Neural progenitor cell (in vitro differentiated cells): Measurements from ENCODE around the gene SPACA6. TPM values are rescaled to one million over a fixed set of nuclear protein-coding genes. Genes with fewer than 3 reads are reported as not detected.
"Not testable (repeated sequence)": the region's sequence is repeated elsewhere in the genome, so short reads cannot be mapped to it uniquely, and the experiment has no call there.

Experiments used
- DNase-seq: peaks from one replicate; pipeline ENCODE4 v3.0.0-alpha.2; 2016; ENCODE audit warnings: low spot score
- H2AFZ ChIP-seq: fragments of 200-600 bp; sonication (generic); replicated peaks from 2 replicates; pipeline ENCODE4 v1.6.1; 2016; ENCODE audit warnings: antibody characterized with exemption
- H3F3A ChIP-seq: fragments of 200-600 bp; sonication (generic); 2 replicates; pipeline ENCODE4 v1.6.1; 2016; ENCODE audit warnings: antibody characterized with exemption, low read depth
- H3K27ac ChIP-seq: fragments of 200-600 bp; sonication (generic); 2 replicates; pipeline ENCODE4 v1.5.1; 2016; ENCODE audit warnings: mild to moderate bottlenecking
- H3K27me3 ChIP-seq: fragments of 200-600 bp; sonication (generic); 2 replicates; pipeline ENCODE4 v1.6.1; 2016; ENCODE audit warnings: mild to moderate bottlenecking, moderate library complexity
- H3K36me3 ChIP-seq: fragments of 200-600 bp; sonication (generic); 2 replicates; pipeline ENCODE4 v1.5.1; 2016
- H3K4me1 ChIP-seq: fragments of 200-600 bp; sonication (generic); 2 replicates; pipeline ENCODE4 v1.6.1; 2016; ENCODE audit warnings: mixed run types
- H3K4me2 ChIP-seq: fragments of 200-600 bp; sonication (generic); 2 replicates; pipeline ENCODE4 v1.6.1; 2016
- H3K4me3 ChIP-seq: fragments of 200-600 bp; sonication (generic); 2 replicates; pipeline ENCODE4 v1.5.1; 2016
- H3K79me2 ChIP-seq: fragments of 200-600 bp; sonication (generic); 2 replicates; pipeline ENCODE4 v1.6.1; 2016; ENCODE audit warnings: low read depth
- H3K9ac ChIP-seq: fragments of 200-600 bp; sonication (generic); 2 replicates; pipeline ENCODE4 v1.6.1; 2016
- H3K9me3 ChIP-seq: fragments of 200-600 bp; sonication (generic); 2 replicates; pipeline ENCODE4 v1.5.1; 2016; ENCODE audit warnings: low read depth
- H4K20me1 ChIP-seq: fragments of 200-600 bp; sonication (generic); 2 replicates; pipeline ENCODE4 v1.6.1; 2016; ENCODE audit warnings: low read depth
- H3K27ac Mint-ChIP-seq: 3 replicates; pipeline ENCODE4 v1.8.0; 2021; ENCODE audit warnings: mixed read lengths
- H3K27me3 Mint-ChIP-seq: 2 replicates; pipeline ENCODE4 v1.8.0; 2022; ENCODE audit warnings: low read depth, mild to moderate bottlenecking, inconsistent platforms, moderate library complexity, mixed read lengths; ENCODE audit not compliant: insufficient read depth
- H3K36me3 Mint-ChIP-seq: 3 replicates; pipeline ENCODE4 v1.8.0; 2021; ENCODE audit warnings: mixed read lengths
- H3K4me1 Mint-ChIP-seq: 3 replicates; pipeline ENCODE4 v1.8.0; 2021; ENCODE audit warnings: mixed read lengths
- H3K4me3 Mint-ChIP-seq: 3 replicates; pipeline ENCODE4 v1.8.0; 2021; ENCODE audit warnings: mild to moderate bottlenecking, moderate library complexity, mixed read lengths
- H3K9me3 Mint-ChIP-seq: 3 replicates; pipeline ENCODE4 v1.8.0; 2020; ENCODE audit warnings: mixed read lengths
- EZH2 ChIP-seq: fragments of 200-600 bp; sonication (generic); IDR thresholded peaks from 2 replicates; pipeline ENCODE4 v1.6.1; 2017; ENCODE audit warnings: antibody characterized with exemption, mild to moderate bottlenecking, moderate library complexity
- EZH2phosphoT487 ChIP-seq: fragments of 200-600 bp; sonication (generic); IDR thresholded peaks from 2 replicates; pipeline ENCODE4 v1.6.1; 2017; ENCODE audit warnings: antibody characterized with exemption
- total RNA-seq: library from RNA; depleted of rRNA; stranded (reverse); fragments of >200 nt; gene quantifications from 2 replicates; pipeline ENCODE4 v1.2.3, GENCODE V29; 2015; ENCODE audit warnings: low replicate concordance
- TF ChIP-seq, protein P1 (sequence below): fragments of 200-600 bp; sonication (generic); IDR thresholded peaks from 2 replicates; pipeline ENCODE4 v1.5.1; 2017; ENCODE audit warnings: antibody characterized with exemption, mild to moderate bottlenecking

SPACA6 gene
- total RNA-seq, 1 donor from 2014 or later = 6.9 TPM

DNA sequence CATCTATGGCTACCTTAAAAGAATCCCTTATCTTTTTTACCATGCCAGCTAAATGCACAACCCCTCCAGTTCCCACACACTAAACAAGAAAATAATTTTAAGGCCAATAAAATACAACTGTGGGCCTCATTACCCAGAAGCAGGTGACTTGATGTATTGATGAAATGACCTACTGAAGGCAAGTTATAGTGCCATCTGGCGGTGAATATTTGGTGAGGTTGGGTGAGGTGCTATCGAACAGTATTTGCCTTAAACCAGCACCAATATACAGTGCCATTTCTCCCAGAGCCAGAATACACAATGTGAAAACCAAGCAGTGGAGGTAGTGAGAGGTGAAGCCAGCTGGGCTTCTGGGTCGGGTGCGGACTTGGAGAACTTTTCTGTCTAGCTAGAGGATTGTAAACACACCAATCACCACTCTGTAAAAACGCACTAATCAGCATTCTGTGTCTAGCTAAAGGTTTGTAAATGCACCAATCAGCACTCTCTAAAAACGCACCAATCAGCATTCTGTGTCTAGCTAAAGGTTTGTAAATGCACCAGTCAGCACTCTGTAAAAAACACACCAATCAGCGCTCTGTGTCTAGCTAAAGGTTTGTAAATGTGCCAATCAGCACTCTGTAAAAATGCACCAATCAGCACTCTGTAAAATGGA is 17.1 kb upstream of the SPACA6 start:
- H3F3A ChIP-seq, H3K27ac ChIP-seq, H3K9me3 Mint-ChIP-seq, H3K36me3 ChIP-seq, H3K27ac Mint-ChIP-seq, H3K9me3 ChIP-seq, H3K4me1 Mint-ChIP-seq, H3K79me2 ChIP-seq, H3K4me2 ChIP-seq, H3K4me3 Mint-ChIP-seq, H4K20me1 ChIP-seq, H3K36me3 Mint-ChIP-seq, H3K4me3 ChIP-seq, H3K4me1 ChIP-seq, H3K27me3 Mint-ChIP-seq, H2AFZ ChIP-seq, H3K27me3 ChIP-seq, H3K9ac ChIP-seq: not testable (repeated sequence)
- DNase-seq = peak; percentile 18
- TF ChIP-seq, protein P1, sequence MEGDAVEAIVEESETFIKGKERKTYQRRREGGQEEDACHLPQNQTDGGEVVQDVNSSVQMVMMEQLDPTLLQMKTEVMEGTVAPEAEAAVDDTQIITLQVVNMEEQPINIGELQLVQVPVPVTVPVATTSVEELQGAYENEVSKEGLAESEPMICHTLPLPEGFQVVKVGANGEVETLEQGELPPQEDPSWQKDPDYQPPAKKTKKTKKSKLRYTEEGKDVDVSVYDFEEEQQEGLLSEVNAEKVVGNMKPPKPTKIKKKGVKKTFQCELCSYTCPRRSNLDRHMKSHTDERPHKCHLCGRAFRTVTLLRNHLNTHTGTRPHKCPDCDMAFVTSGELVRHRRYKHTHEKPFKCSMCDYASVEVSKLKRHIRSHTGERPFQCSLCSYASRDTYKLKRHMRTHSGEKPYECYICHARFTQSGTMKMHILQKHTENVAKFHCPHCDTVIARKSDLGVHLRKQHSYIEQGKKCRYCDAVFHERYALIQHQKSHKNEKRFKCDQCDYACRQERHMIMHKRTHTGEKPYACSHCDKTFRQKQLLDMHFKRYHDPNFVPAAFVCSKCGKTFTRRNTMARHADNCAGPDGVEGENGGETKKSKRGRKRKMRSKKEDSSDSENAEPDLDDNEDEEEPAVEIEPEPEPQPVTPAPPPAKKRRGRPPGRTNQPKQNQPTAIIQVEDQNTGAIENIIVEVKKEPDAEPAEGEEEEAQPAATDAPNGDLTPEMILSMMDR = peak; percentile 54

DNA sequence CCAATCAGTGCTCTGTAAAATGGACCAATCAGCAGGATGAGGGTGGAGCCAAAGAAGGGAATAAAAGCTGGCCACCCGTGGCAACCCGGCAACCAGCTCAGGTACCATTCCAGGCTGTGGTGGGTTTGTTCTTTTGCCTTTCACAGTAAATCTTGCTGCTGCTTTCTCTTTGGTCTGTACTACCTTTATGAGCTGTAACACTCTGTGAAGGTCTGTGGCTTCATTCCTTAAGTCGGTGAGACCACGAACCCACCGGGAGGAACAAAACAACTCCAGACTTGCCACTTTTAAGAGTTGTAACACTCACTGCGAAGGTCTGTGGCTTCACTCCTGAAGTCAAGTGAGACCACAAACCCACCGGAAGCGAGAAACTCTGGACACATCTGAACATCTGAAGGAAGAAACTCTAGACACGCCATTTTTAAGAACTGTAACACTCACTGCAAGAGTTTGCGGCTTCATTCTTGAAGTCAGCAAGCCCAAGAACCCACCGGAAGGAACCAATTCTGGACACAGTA is 16.5 kb upstream of the SPACA6 start:
- Histone ChIP-seq H3K79me2 (no peaks in the 10 kb centered on the region), H3K27me3 (no peaks in the 10 kb centered on the region), H3K27ac (no peak overlapping the region), H3K9me3 (no peaks in the 10 kb centered on the region), H3K4me1 (no peaks in the 10 kb centered on the region), H3K36me3 (no peaks in the 10 kb centered on the region), H3K9ac (no peak overlapping the region), H2AFZ (no peak overlapping the region), H3K4me2 (no peak overlapping the region), H4K20me1 (no peaks in the 10 kb centered on the region), H3K4me3 (no peak overlapping the region), H3F3A (no peaks in the 10 kb centered on the region)
- Mint-ChIP-seq H3K4me1 (peaks cover 3% of the 10 kb centered on the region), H3K9me3 (peaks cover 2% of the 10 kb centered on the region), H3K36me3 (no peaks in the 10 kb centered on the region), H3K4me3 (no peak overlapping the region), H3K27me3 (peaks cover 7% of the 10 kb centered on the region), H3K27ac (no peak overlapping the region)
- TF ChIP-seq EZH2 (no peak), EZH2phosphoT487 (no peak)
- TF ChIP-seq, protein P1 = no peak
- no peak for DNase-seq

DNA sequence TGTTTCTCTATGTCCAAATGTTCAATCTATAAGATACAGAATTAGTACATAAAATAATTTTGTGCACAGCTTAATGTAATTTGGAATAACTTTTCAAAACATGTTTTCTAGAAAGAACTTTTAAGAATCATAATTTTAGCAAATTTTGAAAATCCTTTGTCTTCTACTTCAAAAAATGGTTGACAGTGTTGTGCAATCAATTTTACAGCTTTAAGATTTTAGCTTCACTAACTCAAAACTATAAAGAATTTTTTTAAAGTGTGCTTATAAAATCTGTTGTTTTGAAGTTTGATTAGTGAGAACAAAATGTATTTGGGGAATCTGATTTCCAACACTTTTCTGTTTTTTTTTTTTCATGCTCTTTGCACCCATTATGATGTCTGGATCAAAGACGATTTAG is 12.7 kb upstream of the SPACA6 start:
- no peak for DNase-seq
- no peaks in the 10 kb centered on the region for H3K27me3 ChIP-seq
- no peak overlapping the region for H3K4me3 Mint-ChIP-seq
- peaks cover 11% of the 10 kb centered on the region for H3K27me3 Mint-ChIP-seq
- peaks cover 3% of the 10 kb centered on the region for H3K4me1 Mint-ChIP-seq
- no peaks in the 10 kb centered on the region for H3F3A ChIP-seq
- H3K9me3 ChIP-seq = no peaks in the 10 kb centered on the region
- no peak overlapping the region for H2AFZ ChIP-seq
- H3K36me3 Mint-ChIP-seq = peaks cover 2% of the 10 kb centered on the region
- H3K9me3 Mint-ChIP-seq = no peaks in the 10 kb centered on the region
- TF ChIP-seq EZH2 (no peak), EZH2phosphoT487 (no peak)
- TF ChIP-seq, protein P1 = no peak
- H3K4me1 ChIP-seq = no peaks in the 10 kb centered on the region
- no peaks in the 10 kb centered on the region for H3K79me2 ChIP-seq
- H4K20me1 ChIP-seq = no peaks in the 10 kb centered on the region
- no peak overlapping the region for H3K9ac ChIP-seq
- no peak overlapping the region for H3K27ac ChIP-seq
- no peaks in the 10 kb centered on the region for H3K36me3 ChIP-seq
- no peak overlapping the region for H3K27ac Mint-ChIP-seq
- H3K4me2 ChIP-seq = no peak overlapping the region
- H3K4me3 ChIP-seq = no peak overlapping the region
